Smooth muscle cell (in vitro differentiated cells): ENCODE measurements around the gene HIF3A. TPM values are rescaled to one million over a fixed set of nuclear protein-coding genes. Genes with fewer than 3 reads are reported as not detected.

Experiments
- DNase-seq: peaks from one replicate; lab custom pipeline; 2025; ENCODE audit not compliant: unreplicated experiment; lab: John Stamatoyannopoulos, UW
- H2AFZ ChIP-seq: fragments of 200-600 bp; sonication (generic); 2 replicates; pipeline ENCODE4 v1.6.0; 2016; ENCODE audit warnings: antibody characterized with exemption, low read depth, mild to moderate bottlenecking
- H3F3A ChIP-seq: fragments of 200-600 bp; sonication (generic); 2 replicates; pipeline ENCODE4 v1.6.0; 2017; ENCODE audit warnings: antibody characterized with exemption, low read depth
- H3K27ac ChIP-seq: fragments of 200-600 bp; sonication (generic); 2 replicates; pipeline ENCODE4 v1.5.1; 2016; ENCODE audit warnings: low read depth, mild to moderate bottlenecking
- H3K27me3 ChIP-seq: fragments of 200-600 bp; sonication (generic); 2 replicates; pipeline ENCODE4 v1.6.1; 2016; ENCODE audit warnings: low read depth, mild to moderate bottlenecking
- H3K36me3 ChIP-seq: fragments of 200-600 bp; sonication (generic); 2 replicates; pipeline ENCODE4 v1.5.1; 2016; ENCODE audit warnings: low read depth
- H3K4me1 ChIP-seq: fragments of 200-600 bp; sonication (generic); 2 replicates; pipeline ENCODE4 v1.5.1; 2016; ENCODE audit warnings: low read depth
- H3K4me2 ChIP-seq: fragments of 200-600 bp; sonication (generic); 2 replicates; pipeline ENCODE4 v1.6.0; 2016; ENCODE audit warnings: mild to moderate bottlenecking
- H3K4me3 ChIP-seq: fragments of 200-600 bp; sonication (generic); 2 replicates; pipeline ENCODE4 v1.5.1; 2016; ENCODE audit warnings: mild to moderate bottlenecking
- H3K79me2 ChIP-seq: fragments of 200-600 bp; sonication (generic); 2 replicates; pipeline ENCODE4 v1.6.0; 2016; ENCODE audit warnings: low read depth, mild to moderate bottlenecking
- H3K9ac ChIP-seq: fragments of 200-600 bp; sonication (generic); 2 replicates; pipeline ENCODE4 v1.6.0; 2016; ENCODE audit warnings: low read depth
- H3K9me3 ChIP-seq: fragments of 200-600 bp; sonication (generic); replicated peaks from 2 replicates; pipeline ENCODE4 v1.5.1; 2016; ENCODE audit warnings: low read depth
- H4K20me1 ChIP-seq: fragments of 200-600 bp; sonication (generic); 2 replicates; pipeline ENCODE4 v1.6.0; 2016; ENCODE audit warnings: low read depth
- WGBS: methylation state at CpG from one replicate; pipeline ENCODE4 v1.1.7; 2016; ENCODE audit warnings: low lambda C conversion rate; 5-methylcytosine and 5-hydroxymethylcytosine counted together
- polyA plus RNA-seq: library from polyadenylated mRNA; unstranded; fragments of >200 nt; fragmentation: Nextera tagmentation; extraction: Ambion mirVana; gene quantifications from 2 replicates; pipeline ENCODE4 v1.2.1, GENCODE V29; 2016
- total RNA-seq: library from RNA; depleted of rRNA; stranded (reverse); fragments of >200 nt; gene quantifications from 2 replicates; pipeline ENCODE4 v1.2.3, GENCODE V29; 2014
- TF ChIP-seq, protein P1 (sequence below): fragments of 200-600 bp; sonication (generic); IDR thresholded peaks from 2 replicates; pipeline ENCODE4 v1.5.1; 2017; ENCODE audit warnings: borderline replicate concordance, mild to moderate bottlenecking, antibody characterized with exemption; ENCODE audit not compliant: insufficient read depth, poor library complexity, severe bottlenecking

Gene HIF3A
- total and polyA plus RNA-seq, 2 experiments from 2014 or later = 4.9 to 16.2 TPM

GRCh38 chr19:46368116-46368515 is 71.3 kb downstream of the HIF3A start:
- no peak overlapping the region for H3K4me2 ChIP-seq
- 94% methylated on average over 7 of the region's 7 CpGs for WGBS
- H3K27ac ChIP-seq = no peak overlapping the region
- no peak overlapping the region for H3K9ac ChIP-seq
- no peak overlapping the region for H2AFZ ChIP-seq
- peaks cover 17% of the 10 kb centered on the region for H3K4me1 ChIP-seq
- DNase-seq = no peak
- no peaks in the 10 kb centered on the region for H3K9me3 ChIP-seq
- H3K79me2 ChIP-seq = peaks cover 33% of the 10 kb centered on the region
- H4K20me1 ChIP-seq = peaks cover 38% of the 10 kb centered on the region
- peaks cover 4% of the 10 kb centered on the region for H3K36me3 ChIP-seq
- TF ChIP-seq, protein P1, sequence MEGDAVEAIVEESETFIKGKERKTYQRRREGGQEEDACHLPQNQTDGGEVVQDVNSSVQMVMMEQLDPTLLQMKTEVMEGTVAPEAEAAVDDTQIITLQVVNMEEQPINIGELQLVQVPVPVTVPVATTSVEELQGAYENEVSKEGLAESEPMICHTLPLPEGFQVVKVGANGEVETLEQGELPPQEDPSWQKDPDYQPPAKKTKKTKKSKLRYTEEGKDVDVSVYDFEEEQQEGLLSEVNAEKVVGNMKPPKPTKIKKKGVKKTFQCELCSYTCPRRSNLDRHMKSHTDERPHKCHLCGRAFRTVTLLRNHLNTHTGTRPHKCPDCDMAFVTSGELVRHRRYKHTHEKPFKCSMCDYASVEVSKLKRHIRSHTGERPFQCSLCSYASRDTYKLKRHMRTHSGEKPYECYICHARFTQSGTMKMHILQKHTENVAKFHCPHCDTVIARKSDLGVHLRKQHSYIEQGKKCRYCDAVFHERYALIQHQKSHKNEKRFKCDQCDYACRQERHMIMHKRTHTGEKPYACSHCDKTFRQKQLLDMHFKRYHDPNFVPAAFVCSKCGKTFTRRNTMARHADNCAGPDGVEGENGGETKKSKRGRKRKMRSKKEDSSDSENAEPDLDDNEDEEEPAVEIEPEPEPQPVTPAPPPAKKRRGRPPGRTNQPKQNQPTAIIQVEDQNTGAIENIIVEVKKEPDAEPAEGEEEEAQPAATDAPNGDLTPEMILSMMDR = no peak
- H3F3A ChIP-seq = no peaks in the 10 kb centered on the region
- no peaks in the 10 kb centered on the region for H3K27me3 ChIP-seq
- no peak overlapping the region for H3K4me3 ChIP-seq

DNA sequence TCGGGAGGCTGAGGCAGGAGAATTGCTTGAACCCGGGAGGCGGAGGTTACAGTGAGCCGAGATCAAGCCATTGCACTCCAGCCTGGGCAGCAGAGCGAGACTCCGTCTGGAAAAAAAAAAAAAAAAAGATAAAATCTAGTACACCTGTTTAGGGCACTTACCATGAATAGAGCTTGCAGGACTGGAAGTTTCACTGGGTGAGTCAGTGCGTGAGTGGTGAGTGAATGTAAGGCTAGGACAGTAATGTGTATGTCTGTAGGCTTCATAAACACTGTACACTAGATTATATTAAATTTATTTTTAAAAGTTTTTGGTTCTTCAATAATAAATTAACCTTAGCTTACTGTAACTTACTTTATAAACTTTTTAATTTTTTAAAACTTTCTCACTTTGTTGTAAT is 73.0 kb downstream of the HIF3A start:
- H3K4me1 ChIP-seq = peaks cover 29% of the 10 kb centered on the region
- peaks cover 41% of the 10 kb centered on the region for H4K20me1 ChIP-seq
- H3K27ac ChIP-seq = peak overlapping the region; percentile 93
- H2AFZ ChIP-seq = no peak overlapping the region
- no peaks in the 10 kb centered on the region for H3K27me3 ChIP-seq
- no peaks in the 10 kb centered on the region for H3F3A ChIP-seq
- H3K9ac ChIP-seq = peak overlapping the region; percentile 53
- WGBS = 75% methylated on average over 7 of the region's 7 CpGs
- no peak for DNase-seq
- no peaks in the 10 kb centered on the region for H3K36me3 ChIP-seq
- TF ChIP-seq, protein P1 = no peak
- H3K79me2 ChIP-seq = peaks cover 35% of the 10 kb centered on the region
- no peak overlapping the region for H3K4me3 ChIP-seq
- peak overlapping the region; percentile 14 for H3K4me2 ChIP-seq
- no peaks in the 10 kb centered on the region for H3K9me3 ChIP-seq

GRCh38 chr19:46371371-46371901 is 74.6 kb downstream of the HIF3A start:
- Histone ChIP-seq H3K9me3 (no peaks in the 10 kb centered on the region), H3K4me3 (no peak overlapping the region), H3K27ac (peak overlapping the region; percentile 93), H3K27me3 (no peaks in the 10 kb centered on the region), H3K4me2 (no peak overlapping the region), H3K79me2 (peaks cover 30% of the 10 kb centered on the region), H3K9ac (no peak overlapping the region), H2AFZ (no peak overlapping the region), H3K4me1 (peaks cover 29% of the 10 kb centered on the region), H4K20me1 (peaks cover 40% of the 10 kb centered on the region), H3K36me3 (no peaks in the 10 kb centered on the region), H3F3A (no peaks in the 10 kb centered on the region)
- DNase-seq = no peak
- TF ChIP-seq, protein P1 = no peak
- 70% methylated on average over 10 of the region's 10 CpGs for WGBS

GRCh38 chr19:46372901-46373490 is 76.2 kb downstream of the HIF3A start:
- Histone ChIP-seq H3K36me3 (no peaks in the 10 kb centered on the region), H3K4me3 (no peak overlapping the region), H3K27me3 (no peaks in the 10 kb centered on the region), H3K9ac (peak overlapping the region; percentile 57), H3F3A (peaks cover 7% of the 10 kb centered on the region), H3K4me2 (peak overlapping the region; percentile 77), H3K9me3 (no peaks in the 10 kb centered on the region), H3K79me2 (peaks cover 27% of the 10 kb centered on the region), H2AFZ (no peak overlapping the region), H3K27ac (peak overlapping the region; percentile 88), H4K20me1 (peaks cover 39% of the 10 kb centered on the region), H3K4me1 (peaks cover 26% of the 10 kb centered on the region)
- DNase-seq = no peak
- WGBS = 53% methylated on average over 11 of the region's 11 CpGs
- TF ChIP-seq, protein P1 = peak; percentile 32
